GM18907 (cell line): Measurements from ENCODE around the gene GSN.

Experiments used
- ATAC-seq: cut with Tn5 transposase; IDR thresholded peaks from one replicate; pipeline ENCODE4 v1.9.1; 2021; ENCODE audit warnings: mild to moderate bottlenecking, moderate library complexity; ENCODE audit not compliant: unreplicated experiment

Gene GSN

DNA sequence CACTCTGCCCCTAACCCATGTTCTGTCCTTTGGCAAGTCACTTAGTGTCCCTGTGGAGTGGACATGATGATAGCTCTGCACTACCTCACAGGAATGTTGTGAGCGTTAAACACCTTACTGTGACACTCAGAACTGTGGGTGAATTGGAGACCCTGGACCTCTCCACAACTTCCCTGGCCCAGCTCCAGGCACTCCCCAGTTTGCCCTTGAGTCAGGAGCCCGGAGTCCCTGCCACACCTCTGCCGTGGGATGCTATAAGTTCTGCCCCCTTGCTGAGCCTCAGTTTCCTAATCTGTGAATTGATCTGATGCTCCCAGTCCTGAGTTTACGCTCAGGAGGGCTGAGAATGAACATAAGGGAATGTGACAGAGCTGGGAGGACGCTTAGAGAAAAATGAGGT, 34.4 kb downstream of the GSN start:
- no peak for ATAC-seq

DNA sequence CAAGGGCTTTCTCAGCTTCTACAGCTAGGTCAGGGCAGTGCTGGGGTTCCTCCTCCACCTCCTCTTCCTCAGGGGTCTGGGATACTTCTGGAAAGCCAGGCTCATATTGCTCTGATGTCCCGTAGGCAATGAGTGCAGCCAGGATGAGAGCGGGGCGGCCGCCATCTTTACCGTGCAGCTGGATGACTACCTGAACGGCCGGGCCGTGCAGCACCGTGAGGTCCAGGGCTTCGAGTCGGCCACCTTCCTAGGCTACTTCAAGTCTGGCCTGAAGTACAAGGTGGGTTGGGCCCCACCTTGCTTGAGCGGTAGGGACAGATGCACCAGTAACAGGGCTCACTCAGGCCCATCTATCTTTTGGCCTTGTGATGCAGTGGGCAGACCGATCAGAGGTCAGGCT, 34.8 kb downstream of the GSN start:
- ATAC-seq: no peak

DNA sequence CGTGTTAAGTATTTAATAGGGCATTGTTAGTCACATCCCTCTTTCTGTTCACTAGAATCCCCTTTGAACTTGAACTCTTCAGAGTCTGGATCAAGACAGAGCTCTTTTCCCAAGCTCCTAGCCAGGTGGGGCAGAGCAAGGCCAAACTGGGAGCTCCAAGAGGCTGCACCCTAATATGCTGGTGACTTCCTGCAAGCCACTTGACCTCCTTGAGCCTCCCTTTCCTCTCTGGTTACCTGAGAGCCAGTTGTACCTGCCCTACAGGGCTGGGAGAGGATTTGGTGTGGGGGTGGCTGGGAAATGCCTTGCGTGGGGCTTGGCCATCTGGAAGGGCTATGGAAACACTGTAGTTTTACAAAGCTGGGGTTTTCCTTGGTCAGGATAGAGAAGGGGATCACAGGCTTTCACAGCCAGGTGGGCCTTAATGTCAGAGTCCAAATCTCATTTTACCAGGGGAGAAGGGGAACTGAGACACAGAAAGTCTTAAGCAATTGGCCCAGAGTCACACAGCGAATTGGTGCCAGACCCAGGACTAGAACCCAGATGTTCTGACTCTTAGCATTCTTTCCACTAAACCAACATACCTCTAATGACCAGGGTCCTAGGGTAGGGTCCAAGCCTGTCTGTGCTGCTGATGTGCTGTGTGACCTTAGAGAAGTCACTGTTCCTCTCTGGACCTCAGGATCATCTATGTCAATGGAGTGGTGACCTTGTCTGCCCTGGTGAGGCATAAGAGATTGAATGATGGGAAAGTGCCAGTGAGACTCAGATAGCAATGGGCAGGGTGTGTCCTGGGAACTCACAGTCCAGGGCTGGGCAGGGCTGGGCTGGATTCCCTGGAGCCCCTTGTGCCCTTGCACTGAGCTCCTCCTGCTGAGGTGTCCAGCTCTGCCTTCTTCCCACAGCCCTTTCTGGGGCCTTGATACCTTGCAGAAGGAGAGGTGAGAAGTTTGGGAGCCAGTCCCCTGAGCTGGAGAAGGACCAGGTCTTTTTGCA, 35.8 kb downstream of the GSN start:
- ATAC-seq: no peak

DNA sequence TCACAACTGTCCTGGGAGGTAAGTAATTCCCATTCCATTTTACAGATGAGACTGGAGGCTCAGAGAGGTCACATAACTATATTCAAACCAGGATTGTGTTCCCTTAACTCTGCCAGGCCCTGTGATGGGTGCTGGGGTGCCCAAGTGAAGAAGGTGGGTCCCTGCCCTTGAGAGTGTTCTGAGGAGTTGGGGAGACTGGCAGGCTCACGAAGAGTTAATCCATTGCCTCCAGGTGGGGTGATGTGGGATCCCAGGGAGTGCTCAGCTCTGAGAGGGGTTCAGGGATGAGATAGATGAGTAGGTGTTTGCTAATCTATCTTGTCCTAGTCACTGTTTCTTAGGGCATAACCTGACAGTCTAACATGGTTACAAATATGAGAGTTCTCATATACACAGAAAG, 36.7 kb downstream of the GSN start:
- ATAC-seq: no peak

DNA sequence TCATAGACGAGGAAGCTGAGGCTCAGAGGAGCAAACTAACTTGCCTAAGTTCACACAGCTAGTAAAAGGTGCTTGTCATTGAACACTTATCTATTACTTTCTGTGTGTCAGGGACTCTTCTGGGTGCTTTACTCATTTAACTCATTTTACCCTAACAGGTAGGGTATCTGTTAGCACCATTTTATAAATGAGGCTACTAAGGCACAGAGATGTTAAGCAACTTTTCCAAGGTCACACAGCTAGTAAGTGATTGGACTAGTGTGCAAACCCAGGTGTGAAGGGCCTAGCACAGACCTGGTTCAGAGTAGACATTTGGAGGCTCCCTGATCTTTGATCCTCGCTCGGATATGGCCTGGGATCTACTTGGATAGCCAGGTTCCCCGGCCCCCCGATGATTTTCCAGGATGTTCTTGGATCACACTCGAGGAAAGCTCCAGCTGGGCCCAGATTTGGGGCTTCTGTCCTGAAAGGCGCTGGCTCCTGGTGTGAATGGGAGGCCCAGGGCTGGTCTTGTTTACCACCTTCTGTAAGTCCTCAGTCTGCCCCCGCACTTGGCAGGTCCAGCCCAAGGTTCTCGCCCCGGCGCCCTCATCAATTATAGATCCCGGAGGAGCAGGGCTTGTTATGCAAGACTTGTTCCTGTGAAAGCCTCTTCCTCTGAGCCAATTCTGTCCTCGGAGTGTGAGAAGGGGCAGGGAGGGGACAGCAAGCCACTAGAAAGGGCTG, 37.5 kb downstream of the GSN start:
- no peak for ATAC-seq

DNA sequence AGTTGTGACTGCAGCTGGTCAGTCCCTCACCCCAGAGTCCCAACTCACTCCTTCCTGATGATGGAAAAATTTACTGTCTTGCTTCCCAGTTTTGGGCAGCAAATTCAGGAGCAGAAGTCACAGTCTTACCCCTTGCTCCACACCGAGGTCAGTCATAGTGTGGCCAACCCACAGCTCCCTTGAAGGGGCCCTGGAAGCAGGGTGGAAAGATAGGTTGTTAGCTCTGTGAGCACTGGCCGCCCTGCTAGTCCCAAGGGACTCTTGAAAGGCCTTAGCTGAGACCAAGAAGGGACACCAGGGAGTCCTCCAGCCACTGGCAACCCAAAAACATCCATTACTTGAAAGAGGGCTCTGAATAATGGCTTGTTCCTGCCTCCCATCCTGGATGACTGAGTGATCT, 40.0 kb downstream of the GSN start:
- no peak for ATAC-seq

DNA sequence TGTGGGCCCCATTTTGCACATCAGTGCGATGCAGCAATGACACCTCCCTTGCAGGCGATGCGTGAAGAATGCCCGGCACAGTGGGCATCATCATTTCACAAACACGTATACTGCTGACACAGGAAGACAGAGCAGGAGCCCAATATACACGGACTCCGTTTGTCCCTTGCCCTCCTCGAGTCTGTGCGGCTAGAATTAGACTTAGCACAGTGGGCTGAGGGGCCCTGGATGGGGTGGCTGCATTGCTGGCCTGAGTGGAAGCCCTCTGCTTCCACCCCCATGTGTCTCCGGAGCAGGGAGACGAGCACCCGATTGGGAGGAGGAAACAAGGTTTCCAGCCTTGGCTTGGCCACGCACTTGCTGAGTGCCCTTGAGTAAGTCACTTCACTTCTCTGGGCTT, 40.8 kb downstream of the GSN start:
- no peak for ATAC-seq

DNA sequence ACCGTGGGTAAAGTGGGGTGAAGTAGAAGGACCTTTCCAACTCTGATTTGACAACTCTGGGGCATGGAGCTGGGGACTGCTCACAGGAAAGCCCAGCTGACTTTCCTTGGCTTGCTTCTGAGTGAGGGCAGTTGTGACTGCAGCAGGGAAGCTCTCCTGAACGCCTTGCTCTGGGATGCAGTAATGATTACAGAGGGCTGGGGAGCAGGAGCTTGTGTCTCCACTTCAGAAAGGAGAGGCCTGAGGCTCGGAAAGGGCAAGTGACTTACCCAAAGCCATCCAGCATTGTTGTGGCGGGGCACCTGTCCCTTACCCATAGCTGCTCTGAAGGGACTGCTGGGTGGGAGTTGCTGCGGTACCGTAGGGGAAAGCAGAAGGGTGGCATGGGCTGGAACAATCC, 41.2 kb downstream of the GSN start:
- no peak for ATAC-seq

DNA sequence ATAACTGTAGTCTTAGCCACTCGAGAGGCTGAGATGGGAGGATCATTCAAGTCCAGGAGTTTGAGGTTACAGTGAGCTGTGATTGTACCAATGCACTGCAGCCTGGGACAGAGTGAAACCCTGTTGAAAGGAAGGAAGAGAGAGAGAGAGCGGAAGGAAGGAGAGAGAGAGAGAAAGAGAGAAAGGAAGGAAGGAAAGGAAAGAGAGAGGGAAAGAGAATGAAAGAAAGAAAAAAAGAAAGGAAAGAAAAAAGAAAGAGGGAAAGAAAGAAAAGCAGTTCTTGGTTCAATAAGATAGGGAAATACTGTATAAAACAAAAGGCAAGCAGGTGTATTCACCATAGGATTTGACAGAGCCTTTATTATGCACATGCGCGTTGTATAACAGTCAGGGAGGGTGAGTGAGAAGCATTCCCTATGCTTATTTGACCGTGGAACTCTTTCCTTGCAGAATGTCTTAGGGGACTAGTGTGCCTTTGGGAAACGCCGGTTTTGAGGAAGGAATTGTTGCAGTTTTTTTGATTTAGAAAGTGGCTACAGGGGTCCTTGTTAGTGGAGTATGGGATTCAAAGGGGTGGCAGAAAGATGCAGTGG, 42.0 kb downstream of the GSN start:
- no peak for ATAC-seq

DNA sequence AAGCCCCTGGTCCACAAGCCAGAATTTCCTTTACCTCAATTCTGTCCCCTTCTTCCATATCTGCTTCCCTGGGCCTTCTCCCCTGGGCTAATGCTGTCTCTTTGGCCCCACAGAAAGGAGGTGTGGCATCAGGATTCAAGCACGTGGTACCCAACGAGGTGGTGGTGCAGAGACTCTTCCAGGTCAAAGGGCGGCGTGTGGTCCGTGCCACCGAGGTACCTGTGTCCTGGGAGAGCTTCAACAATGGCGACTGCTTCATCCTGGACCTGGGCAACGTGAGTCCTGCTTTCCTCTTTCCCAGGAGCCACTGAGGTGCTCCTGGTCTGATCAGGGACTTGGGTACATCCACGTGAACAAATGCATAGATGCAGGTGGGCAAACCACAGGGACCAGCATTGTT, 42.6 kb downstream of the GSN start:
- ATAC-seq: no peak

DNA sequence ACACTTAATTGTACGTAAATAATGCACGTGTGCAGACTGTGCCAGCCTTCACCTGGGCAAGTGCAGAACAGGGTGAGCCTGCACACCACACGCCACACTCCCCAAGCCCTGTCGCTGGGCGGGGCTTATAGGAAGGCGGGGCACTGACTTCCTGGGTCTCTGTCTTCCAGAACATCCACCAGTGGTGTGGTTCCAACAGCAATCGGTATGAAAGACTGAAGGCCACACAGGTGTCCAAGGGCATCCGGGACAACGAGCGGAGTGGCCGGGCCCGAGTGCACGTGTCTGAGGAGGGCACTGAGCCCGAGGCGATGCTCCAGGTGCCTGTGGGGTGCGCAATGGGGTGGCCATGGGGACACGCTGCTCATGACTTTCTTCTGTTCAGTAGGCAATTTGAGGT, 44.2 kb downstream of the GSN start:
- ATAC-seq: no peak

DNA sequence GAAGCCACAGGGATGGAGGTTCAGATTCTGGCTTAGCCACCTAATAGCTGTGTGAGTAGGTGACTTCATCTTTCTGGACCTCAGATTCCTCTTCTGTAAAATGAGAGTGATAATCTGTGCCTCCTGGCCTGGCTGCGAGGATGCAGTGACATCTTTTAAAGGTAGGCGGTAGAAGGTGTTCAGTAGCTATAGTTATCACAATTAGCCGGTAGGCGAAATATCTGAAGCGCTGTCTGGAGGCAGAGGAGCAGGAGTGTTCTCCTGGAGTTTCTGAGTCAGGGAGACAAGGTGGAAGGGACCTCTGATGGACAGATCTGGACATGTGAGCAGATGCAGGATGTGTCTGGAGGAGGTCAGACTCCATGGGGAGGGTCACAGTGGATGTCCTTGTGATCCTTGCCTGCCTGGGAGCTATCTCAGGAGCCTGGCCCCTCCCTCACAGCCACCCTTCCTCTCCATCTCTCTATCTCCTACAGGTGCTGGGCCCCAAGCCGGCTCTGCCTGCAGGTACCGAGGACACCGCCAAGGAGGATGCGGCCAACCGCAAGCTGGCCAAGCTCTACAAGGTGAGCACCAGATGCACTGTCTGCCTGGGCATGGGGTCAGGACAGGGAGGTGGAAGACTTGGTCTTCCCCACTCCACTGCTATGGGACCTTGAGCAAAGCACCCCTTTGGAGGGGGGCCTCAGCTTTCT, 45.6 kb downstream of the GSN start:
- no peak for ATAC-seq

DNA sequence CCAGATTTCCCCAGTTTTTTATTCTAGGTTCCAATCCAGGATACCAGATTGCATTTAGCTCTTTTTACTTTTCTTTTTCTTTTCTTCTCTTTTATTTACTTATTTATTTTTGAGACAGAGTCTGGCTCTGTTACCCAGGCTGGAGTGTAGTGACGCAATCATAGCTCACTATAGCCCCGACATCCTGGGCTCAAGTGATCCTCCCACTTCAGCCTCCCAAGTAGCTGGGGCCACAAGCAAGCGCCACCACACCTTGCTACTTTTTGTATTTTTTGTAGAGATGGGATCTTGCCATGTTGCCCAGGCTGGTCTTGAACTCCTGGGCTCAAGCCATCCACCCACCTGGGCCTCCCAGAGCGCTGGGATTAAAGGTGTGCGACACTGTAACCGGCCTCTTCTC, 48.4 kb downstream of the GSN start:
- ATAC-seq: no peak

DNA sequence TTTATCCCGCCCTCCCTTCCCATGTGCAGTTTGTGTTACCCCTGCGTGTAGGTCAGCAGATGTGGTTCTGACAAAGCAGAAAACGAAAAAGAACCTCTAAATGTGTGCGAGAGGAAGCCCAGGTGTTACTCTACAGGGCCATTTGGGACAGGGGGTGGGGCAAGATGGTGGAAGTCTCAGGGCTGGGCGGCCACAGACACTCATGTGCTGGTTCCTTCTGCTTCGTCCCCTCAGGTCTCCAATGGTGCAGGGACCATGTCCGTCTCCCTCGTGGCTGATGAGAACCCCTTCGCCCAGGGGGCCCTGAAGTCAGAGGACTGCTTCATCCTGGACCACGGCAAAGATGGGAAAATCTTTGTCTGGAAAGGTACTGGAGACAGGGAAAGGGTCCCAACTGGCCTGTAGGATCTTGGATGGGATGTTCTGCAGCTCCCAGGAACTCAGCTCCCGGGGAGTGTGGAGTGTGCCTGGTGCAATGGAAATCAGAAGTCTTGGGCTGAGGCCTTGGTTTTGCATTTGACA, 49.0 kb downstream of the GSN start:
- ATAC-seq: no peak

DNA sequence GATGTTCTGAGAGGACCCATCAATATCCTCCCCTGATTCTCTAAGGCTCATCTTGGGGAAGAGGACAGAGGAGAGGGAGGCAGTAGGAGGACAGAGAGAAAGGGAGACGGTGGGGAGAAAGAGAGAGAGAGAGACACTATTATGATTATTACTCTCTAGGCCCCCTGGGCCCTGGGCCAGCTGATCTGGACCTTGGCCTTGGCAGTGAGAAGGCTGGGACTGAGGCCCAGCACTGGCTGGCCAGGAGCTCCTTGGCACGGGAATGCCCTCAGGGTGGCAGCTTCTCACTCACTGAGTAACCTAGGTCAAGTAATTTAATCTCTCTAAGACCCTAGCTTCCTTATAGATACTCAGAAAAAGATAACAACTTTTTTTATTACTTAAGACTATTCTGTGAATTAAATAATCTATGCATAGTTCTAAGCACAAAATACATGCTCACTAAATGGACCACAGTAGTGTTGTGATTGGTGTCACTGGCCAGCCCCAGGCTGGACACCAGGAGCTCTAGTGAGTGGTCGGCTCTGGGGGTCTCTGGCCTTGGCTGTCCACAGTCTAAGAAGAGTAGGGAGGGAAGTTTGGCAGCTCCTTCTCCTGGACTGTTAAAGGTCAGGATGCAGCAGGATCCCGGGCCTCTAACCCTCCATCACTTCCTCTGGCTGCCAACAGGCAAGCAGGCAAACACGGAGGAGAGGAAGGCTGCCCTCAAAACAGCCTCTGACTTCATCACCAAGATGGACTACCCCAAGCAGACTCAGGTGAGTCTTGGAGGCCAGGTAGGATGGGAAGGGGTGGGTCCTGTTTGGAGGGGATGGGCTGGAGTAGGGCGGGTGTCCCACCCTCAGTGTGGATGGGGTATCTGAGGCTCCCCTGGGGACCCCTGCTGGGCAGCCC, 50.0 kb downstream of the GSN start:
- no peak for ATAC-seq

DNA sequence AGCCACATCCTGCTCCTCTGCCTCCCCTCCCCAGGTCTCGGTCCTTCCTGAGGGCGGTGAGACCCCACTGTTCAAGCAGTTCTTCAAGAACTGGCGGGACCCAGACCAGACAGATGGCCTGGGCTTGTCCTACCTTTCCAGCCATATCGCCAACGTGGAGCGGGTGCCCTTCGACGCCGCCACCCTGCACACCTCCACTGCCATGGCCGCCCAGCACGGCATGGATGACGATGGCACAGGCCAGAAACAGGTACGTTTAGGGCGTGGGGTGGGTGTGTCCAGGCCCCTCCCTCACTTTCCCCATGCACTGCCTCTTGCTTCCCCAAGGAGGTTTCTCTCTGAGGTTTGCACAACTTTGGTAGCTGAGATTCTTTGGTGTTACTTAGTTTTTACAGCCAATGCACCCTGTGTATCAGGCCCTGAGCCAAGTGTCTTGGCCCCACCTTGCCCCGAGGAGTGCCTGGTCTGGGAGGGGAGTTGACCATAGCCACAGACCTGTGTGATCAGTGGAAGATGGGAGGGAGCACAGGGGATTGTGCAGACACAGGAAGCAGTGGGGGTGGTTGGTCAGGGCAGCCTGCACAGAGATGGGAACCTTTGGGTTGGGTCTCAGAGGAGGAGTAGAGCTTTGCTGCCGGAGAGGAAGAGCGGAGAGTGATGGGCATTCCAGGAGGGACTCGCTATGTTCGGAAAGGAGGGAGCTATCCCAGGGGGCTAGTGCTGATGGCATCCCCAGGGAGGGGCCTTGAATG, 50.8 kb downstream of the GSN start:
- no peak for ATAC-seq

DNA sequence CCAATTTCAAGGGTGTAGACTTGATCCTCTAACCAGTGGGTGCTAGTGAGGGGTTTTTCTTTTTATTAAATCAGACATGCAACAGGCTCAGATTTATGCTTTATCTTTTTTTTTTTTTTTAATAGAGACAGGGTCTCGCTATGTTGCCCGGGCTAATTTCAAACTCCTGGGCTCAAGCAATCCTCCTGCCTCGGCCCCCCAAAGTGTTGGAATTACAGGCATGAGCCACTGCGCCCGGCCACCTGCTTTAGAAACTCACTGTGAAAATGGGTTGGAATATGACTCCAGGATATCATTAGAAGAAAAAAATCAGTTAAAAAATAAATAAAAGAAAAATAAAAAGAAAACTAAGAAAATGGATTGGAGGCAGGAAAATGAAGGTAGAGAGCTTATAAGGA, 51.4 kb downstream of the GSN start:
- no peak for ATAC-seq

DNA sequence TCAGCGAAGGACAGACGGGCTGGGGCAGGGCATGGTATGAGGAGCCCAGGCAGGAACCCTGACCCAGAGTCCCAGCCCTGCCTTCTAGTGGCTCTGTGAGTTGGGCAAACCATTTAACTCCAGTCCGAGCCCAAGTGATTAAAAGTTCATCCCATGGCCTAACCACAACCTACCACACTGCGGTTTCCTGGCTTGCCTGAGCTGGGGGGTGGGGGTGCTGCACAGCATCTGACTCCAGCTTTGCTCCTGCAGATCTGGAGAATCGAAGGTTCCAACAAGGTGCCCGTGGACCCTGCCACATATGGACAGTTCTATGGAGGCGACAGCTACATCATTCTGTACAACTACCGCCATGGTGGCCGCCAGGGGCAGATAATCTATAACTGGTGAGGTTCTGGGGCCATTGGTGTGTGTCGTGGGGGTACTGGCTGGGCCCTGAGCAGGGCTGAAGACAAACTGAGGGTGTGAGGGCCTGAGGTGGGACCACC, 53.1 kb downstream of the GSN start:
- no peak for ATAC-seq
